ENCODE data around the gene HTRA1. TPM values are rescaled to one million over a fixed set of nuclear protein-coding genes. Genes with fewer than 3 reads are reported as not detected.

The HTRA1 gene
- total and polyA plus RNA-seq, 12 donors = 23.4 to 108 (median 70.2) TPM

DNA sequence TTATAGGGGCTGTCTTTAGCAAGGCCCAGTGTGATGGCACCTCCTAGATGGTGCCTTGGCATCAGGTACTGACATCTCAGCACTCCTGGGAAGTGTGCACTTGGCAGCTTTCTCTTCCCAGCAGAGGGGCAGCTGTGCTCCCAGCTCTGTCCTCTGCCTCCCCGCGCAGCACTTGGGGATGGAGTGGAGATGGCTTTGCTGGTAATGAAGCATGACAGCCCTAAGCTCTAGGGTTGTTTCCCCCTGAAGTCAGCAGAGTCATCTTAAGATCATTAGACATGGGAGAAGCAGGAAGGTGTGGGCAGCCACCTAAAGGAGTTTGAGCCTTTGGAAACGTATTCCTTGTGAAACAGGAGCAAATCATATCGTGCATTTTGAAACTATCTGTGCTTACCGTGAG is 46.7 kb downstream of the HTRA1 start:
- no peak overlapping the region for H3K27ac ChIP-seq
- H3K9me3 ChIP-seq = no peaks in the 10 kb centered on the region
- intact Hi-C loops (cut with DNase I) = no loop called here
- DNase-seq = no peak
- ATAC-seq = no peak
- H3K4me1 ChIP-seq = peaks cover 5 to 27% (median 13%) of the 10 kb centered on the region in 9 donors
- H3K4me3 ChIP-seq = no peak overlapping the region
- 84 to 90% methylated on average over 5 of the region's 5 CpGs for WGBS, 2 donors
- peaks cover 0 to 75% (median 26%) of the 10 kb centered on the region in 9 donors for H3K36me3 ChIP-seq
- H3K27me3 ChIP-seq = no peaks in the 10 kb centered on the region
- TF ChIP-seq, protein P1, sequence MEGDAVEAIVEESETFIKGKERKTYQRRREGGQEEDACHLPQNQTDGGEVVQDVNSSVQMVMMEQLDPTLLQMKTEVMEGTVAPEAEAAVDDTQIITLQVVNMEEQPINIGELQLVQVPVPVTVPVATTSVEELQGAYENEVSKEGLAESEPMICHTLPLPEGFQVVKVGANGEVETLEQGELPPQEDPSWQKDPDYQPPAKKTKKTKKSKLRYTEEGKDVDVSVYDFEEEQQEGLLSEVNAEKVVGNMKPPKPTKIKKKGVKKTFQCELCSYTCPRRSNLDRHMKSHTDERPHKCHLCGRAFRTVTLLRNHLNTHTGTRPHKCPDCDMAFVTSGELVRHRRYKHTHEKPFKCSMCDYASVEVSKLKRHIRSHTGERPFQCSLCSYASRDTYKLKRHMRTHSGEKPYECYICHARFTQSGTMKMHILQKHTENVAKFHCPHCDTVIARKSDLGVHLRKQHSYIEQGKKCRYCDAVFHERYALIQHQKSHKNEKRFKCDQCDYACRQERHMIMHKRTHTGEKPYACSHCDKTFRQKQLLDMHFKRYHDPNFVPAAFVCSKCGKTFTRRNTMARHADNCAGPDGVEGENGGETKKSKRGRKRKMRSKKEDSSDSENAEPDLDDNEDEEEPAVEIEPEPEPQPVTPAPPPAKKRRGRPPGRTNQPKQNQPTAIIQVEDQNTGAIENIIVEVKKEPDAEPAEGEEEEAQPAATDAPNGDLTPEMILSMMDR (IDR thresholded peaks at IDR 0.05) = no peak

DNA sequence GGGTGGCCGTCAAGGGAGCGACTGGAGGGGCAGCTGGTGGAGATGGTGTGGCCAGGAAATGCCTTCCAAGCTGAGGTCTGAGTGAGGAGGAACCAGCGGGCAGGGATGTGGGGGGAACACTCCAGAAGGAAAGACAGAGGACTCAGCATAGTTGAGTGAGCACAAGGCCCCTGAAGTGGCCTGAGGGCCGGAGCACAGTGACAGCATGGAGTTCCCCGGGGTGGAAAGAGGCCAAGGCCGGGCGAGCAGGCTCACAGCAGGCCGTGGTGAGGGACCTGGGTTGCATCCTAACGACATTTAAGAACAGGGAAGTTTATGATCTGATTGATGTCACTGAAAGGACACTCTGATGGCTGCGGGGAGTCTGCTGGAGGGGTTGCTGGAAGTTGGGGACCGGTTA is 48.0 kb downstream of the HTRA1 start:
- H3K4me3 ChIP-seq = no peak overlapping the region
- peaks cover 0 to 82% (median 32%) of the 10 kb centered on the region in 9 donors for H3K36me3 ChIP-seq
- no peaks in the 10 kb centered on the region for H3K9me3 ChIP-seq
- no peaks in the 10 kb centered on the region for H3K27me3 ChIP-seq
- TF ChIP-seq, protein P1 (IDR thresholded peaks at IDR 0.05) = no peak
- WGBS, 2 donors = 85 to 89% methylated on average over 11 of the region's 11 CpGs
- no peak overlapping the region for H3K27ac ChIP-seq
- intact Hi-C loops (cut with DNase I) = no loop called here
- peaks cover 2 to 23% (median 10%) of the 10 kb centered on the region in 9 donors for H3K4me1 ChIP-seq
- no peak for DNase-seq
- no peak for ATAC-seq

DNA sequence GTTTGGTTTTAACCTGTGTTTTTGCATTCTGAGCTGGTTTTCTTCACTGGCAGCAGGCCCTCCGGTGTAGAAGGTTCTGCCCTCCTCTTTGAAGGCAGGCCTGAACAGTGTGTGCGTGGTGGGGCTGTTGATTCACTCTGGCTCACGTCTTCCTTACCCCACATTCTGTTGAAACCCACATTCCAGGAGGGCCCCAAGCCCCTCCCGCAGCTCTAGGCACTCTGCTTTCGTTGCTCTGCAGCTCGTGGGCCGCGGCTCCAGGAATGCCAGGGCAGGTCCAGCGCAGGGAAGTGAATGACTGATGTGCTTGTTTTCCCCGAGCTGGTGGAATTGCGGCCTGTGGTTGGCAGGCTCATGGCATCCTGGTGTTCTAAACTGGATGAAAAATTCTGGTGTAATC is 49.0 kb downstream of the HTRA1 start:
- DNase-seq (no peak), ATAC-seq (no peak)
- intact Hi-C loops (cut with DNase I) = no loop called here
- H3K4me1 ChIP-seq = peaks cover 0 to 22% (median 12%) of the 10 kb centered on the region in 9 donors
- 91 to 94% methylated on average over 11 of the region's 11 CpGs for WGBS, 2 donors
- H3K27me3 ChIP-seq = no peaks in the 10 kb centered on the region
- H3K4me3 ChIP-seq = no peak overlapping the region
- TF ChIP-seq, protein P1 (IDR thresholded peaks at IDR 0.05) = no peak
- no peak overlapping the region for H3K27ac ChIP-seq
- peaks cover 0 to 92% (median 36%) of the 10 kb centered on the region in 9 donors for H3K36me3 ChIP-seq
- no peaks in the 10 kb centered on the region for H3K9me3 ChIP-seq

DNA sequence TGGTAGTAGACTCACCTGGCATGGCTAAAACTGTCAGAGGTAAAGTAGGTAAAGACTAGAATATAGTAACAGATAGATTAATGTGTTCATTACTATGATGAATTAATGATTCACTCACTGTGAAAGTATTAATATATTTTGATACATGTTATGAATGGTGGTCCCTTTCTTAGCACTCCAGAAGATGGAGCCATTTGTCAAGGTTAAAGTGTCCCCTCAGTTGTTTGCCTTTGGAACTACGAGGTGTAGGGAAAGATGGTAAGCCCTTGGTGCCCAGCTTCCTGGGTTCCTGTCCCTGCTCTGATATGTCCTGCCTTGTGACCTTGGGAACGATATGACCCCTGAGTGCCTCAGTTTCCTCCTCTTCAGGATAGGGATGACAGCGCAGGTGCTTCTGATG is 49.4 kb downstream of the HTRA1 start:
- intact Hi-C loops (cut with DNase I) = no loop called here
- Histone ChIP-seq H3K4me1 (peaks cover 0 to 22% (median 14%) of the 10 kb centered on the region in 9 donors), H3K9me3 (no peaks in the 10 kb centered on the region), H3K27me3 (no peaks in the 10 kb centered on the region), H3K36me3 (peaks cover 0 to 96% (median 36%) of the 10 kb centered on the region in 9 donors), H3K27ac (no peak overlapping the region), H3K4me3 (no peak overlapping the region)
- no peak for DNase-seq
- ATAC-seq = no peak
- TF ChIP-seq, protein P1 (IDR thresholded peaks at IDR 0.05) = no peak
- 89 to 95% methylated on average over 3 of the region's 3 CpGs for WGBS, 2 donors

Measured in heart right ventricle (tissue), 16 donors.